ENCODE results near the gene SPNS3.

SPNS3 gene

DNA sequence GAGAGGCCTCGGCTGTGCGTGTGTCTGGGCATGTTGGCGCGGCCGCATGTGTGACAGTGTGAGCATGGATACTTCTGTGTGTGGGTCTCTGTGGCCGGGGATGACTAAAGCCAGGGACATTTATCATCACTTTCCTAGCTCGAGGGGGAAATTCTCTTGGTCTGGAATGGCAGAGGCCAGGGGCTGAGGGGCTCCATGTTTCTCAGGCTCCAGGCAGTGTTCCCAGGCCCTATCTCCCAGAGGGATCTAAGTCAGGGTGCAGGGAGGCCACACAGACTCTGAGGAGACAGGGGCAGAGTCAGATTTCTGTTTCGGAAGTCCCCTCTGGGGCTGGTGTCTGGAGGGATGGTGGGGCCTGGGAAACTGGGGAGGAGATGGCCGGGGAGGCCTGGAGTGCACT lies 41.3 kb downstream of the SPNS3 start:
- ATAC-seq = no peak
- Mint-ChIP-seq H3K27me3 (peaks cover 22% of the 10 kb centered on the region), H3K4me1 (no peaks in the 10 kb centered on the region), H3K27ac (no peak overlapping the region), H3K4me3 (no peak overlapping the region), H3K36me3 (no peaks in the 10 kb centered on the region), H3K9me3 (no peaks in the 10 kb centered on the region)

DNA sequence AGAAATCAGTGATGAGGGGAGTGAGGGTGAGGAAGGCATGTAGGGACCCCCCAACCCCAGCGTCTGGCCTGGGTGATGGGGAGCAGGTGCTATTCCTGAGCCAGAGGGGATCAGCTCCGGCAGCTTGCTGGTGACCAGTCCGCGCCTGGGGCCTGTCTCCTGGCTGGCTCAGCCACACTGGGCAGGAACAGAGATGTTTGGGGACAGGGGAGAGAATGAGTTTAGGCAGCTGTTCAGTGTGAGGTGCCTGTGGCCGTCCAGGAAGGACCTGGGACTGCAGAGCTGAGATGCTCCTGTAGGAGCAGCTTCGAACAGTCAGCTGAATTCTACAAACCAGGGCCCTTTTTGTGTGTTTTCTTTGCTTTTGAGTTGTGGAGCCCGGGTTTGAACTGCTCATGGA lies 41.7 kb downstream of the SPNS3 start:
- H3K36me3 Mint-ChIP-seq = no peaks in the 10 kb centered on the region
- peaks cover 22% of the 10 kb centered on the region for H3K27me3 Mint-ChIP-seq
- ATAC-seq = no peak
- H3K4me3 Mint-ChIP-seq = no peak overlapping the region
- no peak overlapping the region for H3K27ac Mint-ChIP-seq
- no peaks in the 10 kb centered on the region for H3K9me3 Mint-ChIP-seq
- H3K4me1 Mint-ChIP-seq = no peaks in the 10 kb centered on the region

DNA sequence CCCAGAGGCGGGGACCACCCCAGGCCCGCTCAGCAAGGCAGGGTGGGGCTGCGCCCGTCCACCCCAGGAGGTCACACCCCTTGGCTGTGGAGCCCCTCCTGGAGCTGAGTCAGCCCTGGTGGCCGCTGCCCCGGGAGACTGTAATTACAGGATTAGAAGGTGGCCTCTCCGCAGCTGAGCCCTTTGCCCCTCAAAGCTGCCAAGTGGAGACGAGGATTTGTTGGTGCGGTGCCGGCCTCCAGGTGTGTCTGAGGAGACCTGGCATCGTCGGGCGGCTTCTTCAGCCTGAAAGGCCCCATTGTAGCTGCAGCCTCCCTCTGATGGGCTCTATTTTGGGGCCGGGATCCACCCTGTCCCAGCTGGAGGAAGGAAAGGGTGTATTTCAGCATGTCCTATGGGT lies 42.3 kb downstream of the SPNS3 start:
- ATAC-seq = no peak
- Mint-ChIP-seq H3K4me1 (peaks cover 6% of the 10 kb centered on the region), H3K27ac (no peak overlapping the region), H3K27me3 (peaks cover 22% of the 10 kb centered on the region), H3K36me3 (no peaks in the 10 kb centered on the region), H3K4me3 (no peak overlapping the region), H3K9me3 (no peaks in the 10 kb centered on the region)

DNA sequence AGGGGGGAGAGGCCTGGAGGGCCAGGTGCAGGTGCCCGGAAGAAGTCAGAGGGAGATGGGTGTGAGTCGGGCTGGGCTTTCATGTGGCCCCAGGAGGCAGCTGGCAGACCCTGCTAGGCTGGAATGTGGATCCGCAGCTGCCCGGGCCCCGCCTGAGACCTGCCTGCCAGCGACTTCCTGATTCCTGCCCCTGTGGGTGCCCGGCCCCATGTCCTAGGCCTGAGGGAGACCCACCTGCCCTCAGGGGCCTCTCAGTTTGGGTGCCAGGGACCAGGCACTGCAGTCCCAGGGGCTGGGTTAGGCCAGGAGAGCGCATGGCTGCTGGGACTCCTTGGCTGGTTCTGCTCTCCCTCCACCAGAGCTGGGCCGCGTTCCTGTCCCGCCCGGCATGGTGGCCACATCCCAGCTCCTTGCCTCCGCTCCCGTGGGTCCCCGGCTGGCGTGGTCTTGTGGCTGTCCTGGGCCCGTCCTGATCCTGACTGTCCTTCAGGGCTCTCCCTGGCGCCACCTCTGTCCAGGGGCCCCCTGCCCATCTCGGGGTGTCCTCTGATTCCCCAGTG lies 42.9 kb downstream of the SPNS3 start:
- no peak for ATAC-seq
- Mint-ChIP-seq H3K9me3 (no peaks in the 10 kb centered on the region), H3K27me3 (peaks cover 22% of the 10 kb centered on the region), H3K27ac (no peak overlapping the region), H3K4me1 (peaks cover 11% of the 10 kb centered on the region), H3K36me3 (no peaks in the 10 kb centered on the region), H3K4me3 (no peak overlapping the region)

DNA sequence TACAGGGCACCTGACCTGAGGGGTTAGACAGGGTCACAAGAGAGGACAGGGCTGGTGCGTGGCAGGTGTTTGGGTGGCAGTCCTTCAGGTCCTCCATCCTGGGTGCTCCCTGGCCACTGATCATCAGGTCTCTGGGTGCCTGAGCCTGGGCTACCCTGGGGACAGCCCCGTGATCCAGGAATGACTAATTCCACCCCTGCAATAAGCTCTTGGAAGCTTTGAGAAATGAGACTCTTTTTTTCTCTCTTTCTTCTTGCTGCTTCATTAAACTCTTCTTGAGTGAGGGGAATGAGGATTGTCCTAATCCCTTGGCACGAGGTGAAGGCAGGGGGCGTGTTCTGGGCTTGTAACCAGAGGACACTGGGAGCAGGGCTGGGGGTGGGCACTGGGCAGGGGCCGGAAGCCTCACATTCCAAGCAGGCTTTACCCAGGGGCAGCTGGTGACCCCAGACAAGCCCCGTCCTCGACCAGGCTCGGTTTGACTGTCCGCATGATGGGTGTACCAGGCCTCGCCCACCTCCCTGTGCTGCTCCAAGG lies 43.6 kb downstream of the SPNS3 start:
- no peak overlapping the region for H3K27ac Mint-ChIP-seq

DNA sequence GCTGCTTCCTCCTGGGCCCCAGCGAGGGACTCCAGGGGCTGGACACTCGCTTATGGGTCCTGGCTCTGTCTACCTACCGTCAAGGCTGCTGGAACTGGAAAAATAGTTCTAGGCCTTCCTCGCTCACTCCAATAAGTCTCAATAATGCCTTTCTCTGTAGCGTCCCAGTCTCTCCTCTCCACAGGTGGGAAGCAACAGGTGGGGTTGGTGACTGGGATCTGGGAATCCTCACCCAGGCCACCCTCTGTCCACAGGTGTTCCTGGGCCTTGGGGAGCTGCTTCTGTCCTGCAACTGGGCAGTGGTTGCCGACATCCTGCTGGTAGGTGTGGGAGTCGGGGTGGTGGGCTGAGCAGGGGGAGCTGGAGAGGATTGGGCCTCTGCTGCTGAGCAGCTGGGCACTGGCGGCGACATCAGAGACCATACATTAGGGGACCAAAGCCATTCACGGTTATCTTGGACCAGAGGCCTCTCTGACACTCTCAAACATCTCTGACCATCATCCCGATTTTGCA lies 44.6 kb downstream of the SPNS3 start:
- H3K9me3 Mint-ChIP-seq = no peaks in the 10 kb centered on the region
- no peaks in the 10 kb centered on the region for H3K36me3 Mint-ChIP-seq
- no peak overlapping the region for H3K27ac Mint-ChIP-seq
- peaks cover 30% of the 10 kb centered on the region for H3K27me3 Mint-ChIP-seq
- no peak for ATAC-seq
- H3K4me1 Mint-ChIP-seq = peaks cover 11% of the 10 kb centered on the region
- no peak overlapping the region for H3K4me3 Mint-ChIP-seq

More for the DNA sequence above, 43.6 kb downstream of the SPNS3 start:
- Mint-ChIP-seq H3K9me3 (no peaks in the 10 kb centered on the region), H3K4me1 (peaks cover 11% of the 10 kb centered on the region), H3K4me3 (no peak overlapping the region), H3K27me3 (peaks cover 22% of the 10 kb centered on the region), H3K36me3 (no peaks in the 10 kb centered on the region)
- no peak for ATAC-seq

DNA sequence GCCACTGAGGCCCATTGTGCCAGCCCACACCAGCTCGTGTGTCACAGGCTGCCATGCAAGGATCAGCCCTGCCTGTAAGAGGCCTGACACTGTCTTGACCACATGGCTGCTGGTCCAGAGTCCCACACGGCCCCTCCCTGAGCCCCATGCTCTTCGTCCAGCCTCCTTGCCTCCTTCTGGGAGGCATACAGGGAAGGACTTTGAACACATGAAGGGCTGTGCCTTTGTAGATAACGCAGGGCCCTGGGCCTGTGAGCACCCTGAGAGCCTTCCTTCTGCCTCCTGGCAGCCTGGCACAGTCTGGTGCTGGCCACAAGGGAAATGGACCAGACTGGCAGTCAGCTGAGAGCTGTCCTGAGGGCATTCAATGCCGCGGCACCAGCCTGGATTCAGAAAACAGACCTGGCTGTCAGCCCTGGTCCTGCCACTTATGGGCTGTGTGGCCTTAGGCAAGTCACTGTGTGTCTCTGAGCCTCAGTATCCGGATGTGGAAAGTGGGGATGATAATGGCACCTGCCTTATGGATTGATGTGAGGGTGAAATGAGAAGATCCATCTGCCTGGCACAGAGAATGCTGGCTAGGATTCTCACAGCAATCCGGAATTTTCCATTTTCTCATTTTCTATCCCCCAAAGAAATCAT lies 45.7 kb downstream of the SPNS3 start:
- H3K4me3 Mint-ChIP-seq = no peak overlapping the region
- ATAC-seq = no peak
- H3K36me3 Mint-ChIP-seq = no peaks in the 10 kb centered on the region
- peaks cover 30% of the 10 kb centered on the region for H3K27me3 Mint-ChIP-seq
- H3K27ac Mint-ChIP-seq = no peak overlapping the region
- H3K9me3 Mint-ChIP-seq = no peaks in the 10 kb centered on the region
- peaks cover 11% of the 10 kb centered on the region for H3K4me1 Mint-ChIP-seq

DNA sequence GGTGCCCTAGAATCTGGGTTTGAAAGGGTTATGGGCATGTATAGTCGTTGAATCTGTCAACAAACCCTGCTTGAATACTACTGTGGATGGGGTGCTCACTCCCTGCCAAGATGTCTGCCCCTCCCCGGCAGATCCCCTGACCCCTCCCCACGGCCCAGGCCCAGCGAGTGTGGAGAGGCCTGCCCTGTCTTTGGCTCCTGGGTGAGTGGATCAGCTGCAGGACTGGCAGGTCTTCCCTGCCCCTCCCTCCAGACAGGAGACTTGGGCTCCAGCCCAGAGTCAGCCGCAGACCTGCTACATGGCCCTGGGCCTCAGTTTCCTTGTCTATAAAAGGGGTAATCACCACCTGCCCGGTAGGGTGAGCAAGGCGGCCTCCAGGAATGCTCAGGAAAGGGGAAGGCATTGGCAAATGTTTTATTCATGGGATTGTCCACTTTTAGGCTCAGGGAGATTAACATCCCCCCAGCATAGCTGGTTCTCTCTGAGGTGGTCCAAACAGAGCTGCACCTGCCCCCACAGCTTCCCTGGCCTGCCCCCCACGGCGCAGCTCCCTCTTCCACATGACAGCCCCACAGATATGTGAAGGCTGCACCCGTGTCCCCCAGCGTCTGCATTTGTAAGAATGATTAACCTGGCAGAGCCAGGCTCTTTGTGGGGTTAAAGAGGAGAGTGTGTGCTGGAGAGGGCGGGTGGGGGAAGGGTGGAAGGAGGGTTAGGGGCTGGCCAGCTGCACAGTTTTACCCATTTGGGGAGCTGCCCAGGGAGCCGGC lies 46.4 kb downstream of the SPNS3 start:
- Mint-ChIP-seq H3K9me3 (no peaks in the 10 kb centered on the region), H3K27me3 (peaks cover 23% of the 10 kb centered on the region), H3K36me3 (no peaks in the 10 kb centered on the region), H3K27ac (no peak overlapping the region), H3K4me3 (no peak overlapping the region), H3K4me1 (peaks cover 15% of the 10 kb centered on the region)
- ATAC-seq = no peak

DNA sequence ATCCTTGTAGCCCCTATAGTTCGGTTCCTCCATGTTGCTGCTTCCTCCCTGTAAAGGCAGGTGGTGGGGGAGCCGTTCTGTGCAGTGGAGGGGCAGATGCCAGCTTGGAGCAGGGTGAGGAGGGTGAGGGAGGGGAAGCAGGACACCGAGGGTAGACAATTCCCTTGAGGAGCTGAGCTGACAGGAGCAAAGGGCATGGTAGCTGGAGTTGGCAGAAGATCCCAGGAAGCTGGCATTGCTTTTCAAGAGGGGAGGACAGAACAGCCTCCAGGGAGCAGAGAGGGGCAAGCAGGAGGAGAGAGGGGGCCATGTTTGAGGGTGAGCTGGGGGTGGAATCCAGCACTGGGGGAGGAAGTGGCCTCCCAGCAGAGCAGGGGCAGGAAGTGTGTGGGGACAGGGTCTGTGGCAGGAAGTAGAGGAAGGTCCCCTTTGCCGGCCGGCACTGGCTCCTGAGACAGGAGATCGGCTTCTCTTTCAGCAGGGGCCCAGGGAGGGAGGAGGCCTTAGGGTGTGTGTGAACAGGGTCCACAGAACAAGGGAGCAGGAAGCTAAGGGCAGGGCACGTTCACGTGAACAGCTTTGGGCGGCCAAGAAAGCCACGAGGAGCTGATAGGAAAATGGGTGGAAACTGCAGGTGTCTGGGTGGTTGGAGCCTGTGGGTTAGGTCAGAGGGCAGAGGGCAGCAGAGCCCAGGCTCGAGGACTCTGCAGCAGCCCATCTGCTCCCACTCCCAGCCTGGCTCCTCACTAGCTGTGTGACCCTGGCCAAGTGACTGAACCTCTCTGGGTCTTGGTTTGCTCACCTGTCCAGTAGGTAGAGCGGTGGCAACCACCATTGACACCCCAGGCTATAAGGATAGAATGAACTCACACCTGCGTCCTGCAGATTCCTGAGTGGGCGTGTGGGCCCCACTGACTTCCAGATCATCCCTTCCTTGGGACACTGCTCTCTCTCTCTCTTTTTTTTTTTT lies 47.5 kb downstream of the SPNS3 start:
- Mint-ChIP-seq H3K36me3 (no peaks in the 10 kb centered on the region), H3K4me1 (peaks cover 15% of the 10 kb centered on the region), H3K27me3 (peaks cover 17% of the 10 kb centered on the region), H3K27ac (peak overlapping the region; percentile 68), H3K9me3 (no peaks in the 10 kb centered on the region), H3K4me3 (peak overlapping the region; percentile 27)
- peak; percentile 52 for ATAC-seq

DNA sequence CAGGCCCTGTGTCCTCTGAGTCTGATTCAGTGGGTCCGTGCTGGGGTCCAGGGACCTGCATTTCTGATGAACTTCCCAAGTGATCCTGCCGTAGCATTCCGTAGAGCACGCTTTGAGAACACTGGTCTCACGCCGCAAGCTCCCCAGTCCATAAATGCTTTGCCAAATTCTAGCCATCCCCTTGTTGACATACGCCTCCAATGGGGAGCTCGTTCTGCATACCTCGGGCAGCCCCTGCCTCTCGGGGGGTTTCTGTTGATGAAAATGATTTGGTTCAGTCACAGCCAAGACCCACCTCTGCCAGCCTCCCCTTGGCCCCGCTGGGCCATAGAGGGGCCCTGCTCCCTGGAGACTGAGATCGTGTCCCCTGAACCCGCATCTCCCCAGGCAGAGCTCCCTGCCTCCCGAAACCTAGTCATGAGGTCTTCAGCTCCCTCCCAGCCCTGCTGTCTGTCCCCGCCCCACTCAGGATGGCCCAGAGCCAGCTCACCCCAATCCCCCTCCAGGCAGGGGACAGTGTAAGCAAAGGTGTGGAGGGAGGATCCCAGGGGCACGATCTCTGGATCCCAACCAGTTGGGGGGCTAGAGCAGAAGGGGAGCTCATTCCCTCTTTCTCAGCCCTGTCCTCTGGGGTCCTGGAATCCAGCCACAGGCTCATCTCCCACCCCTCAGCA lies 48.7 kb downstream of the SPNS3 start:
- Mint-ChIP-seq H3K4me3 (no peak overlapping the region), H3K36me3 (no peaks in the 10 kb centered on the region), H3K4me1 (peaks cover 15% of the 10 kb centered on the region), H3K27me3 (peaks cover 9% of the 10 kb centered on the region), H3K27ac (no peak overlapping the region), H3K9me3 (no peaks in the 10 kb centered on the region)
- no peak for ATAC-seq

DNA sequence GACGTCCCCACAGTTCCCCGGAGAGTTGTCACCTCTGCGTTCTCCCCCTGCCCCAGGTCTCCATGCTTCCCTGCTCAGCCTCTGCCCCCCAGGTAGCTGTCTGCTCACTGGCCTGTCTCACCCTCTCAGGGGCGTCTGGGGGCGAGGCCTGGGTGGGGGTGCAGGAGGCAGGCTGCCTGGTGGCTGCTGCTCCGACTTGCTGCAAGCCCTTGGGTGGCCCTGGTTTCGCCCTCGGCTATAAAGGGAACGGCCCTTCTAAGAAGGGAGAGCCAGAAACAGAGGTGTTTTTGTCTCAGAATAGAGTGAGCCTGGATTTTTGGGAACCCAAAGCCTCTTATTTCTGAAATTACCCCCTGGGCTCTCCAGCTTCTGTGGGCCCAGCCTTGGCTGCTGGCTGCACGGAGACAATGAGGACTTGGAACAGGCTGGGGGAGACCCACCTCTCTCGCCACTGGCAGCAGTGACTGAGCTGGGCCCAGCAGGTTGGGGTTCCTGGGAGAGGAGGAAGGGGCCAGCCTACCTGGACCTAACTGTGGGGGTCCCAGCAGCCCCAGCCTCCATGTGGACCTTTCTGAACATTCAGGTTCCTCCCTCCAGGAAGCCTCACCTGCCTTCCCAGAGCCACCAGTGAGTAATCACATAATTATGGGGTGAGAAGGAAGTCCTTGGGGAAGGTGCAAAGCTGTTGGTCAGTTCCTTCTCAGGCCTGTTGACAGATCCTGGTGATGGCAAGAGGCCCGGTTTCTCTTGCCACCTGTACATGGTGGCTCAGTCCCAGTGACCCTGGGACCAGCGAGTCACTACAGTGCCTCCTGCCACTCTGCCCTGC lies 49.5 kb downstream of the SPNS3 start:
- peaks cover 9% of the 10 kb centered on the region for H3K27me3 Mint-ChIP-seq
- H3K9me3 Mint-ChIP-seq = no peaks in the 10 kb centered on the region
- H3K36me3 Mint-ChIP-seq = no peaks in the 10 kb centered on the region
- H3K27ac Mint-ChIP-seq = no peak overlapping the region
- no peak overlapping the region for H3K4me3 Mint-ChIP-seq
- peaks cover 15% of the 10 kb centered on the region for H3K4me1 Mint-ChIP-seq
- ATAC-seq = no peak

DNA sequence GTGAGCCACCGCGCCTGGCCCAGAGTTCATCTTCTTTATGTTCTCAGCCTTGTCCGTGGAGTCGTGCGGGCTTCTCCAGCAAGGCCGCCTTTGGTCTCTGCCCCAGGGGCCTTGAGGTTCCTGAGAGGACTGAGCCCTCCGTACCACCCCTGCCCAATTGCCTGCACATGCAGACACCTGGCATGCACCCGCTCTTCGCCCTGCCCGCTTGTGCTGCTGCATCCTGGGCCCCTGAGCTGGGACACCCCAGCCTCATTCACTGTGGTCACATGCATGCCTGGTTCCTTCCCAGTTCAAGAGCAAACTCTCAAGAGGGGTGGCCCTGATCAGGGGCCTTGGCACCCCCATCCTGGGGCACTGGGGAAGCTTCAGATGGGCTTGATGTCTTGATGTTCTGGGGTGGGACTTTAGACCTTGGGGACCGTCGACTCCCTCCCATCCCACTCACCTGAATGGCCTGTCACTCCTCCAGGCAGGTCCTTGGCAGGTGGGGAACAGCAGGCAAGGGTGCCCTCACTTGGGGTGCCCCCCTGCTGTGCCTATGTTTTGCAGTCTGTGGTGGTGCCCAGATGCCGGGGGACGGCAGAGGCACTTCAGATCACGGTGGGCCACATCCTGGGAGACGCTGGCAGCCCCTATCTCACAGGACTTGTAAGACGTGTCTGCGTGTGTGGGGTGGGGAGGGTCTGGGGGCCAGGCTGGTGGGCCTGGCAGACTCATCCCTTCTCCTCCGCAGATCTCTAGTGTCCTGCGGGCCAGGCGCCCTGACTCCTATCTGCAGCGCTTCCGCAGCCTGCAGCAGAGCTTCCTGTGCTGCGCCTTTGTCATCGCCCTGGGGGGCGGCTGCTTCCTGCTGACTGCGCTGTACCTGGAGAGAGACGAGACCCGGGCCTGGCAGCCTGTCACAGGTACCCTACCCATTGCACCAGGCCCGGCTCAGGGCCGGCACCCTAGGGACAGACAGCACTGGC lies 52.2 kb downstream of the SPNS3 start:
- Mint-ChIP-seq H3K27ac (peak overlapping the region; percentile 72), H3K36me3 (no peaks in the 10 kb centered on the region), H3K27me3 (peaks cover 9% of the 10 kb centered on the region), H3K4me1 (peaks cover 10% of the 10 kb centered on the region), H3K9me3 (no peaks in the 10 kb centered on the region), H3K4me3 (peak overlapping the region; percentile 70)
- peak; percentile 65 for ATAC-seq

DNA sequence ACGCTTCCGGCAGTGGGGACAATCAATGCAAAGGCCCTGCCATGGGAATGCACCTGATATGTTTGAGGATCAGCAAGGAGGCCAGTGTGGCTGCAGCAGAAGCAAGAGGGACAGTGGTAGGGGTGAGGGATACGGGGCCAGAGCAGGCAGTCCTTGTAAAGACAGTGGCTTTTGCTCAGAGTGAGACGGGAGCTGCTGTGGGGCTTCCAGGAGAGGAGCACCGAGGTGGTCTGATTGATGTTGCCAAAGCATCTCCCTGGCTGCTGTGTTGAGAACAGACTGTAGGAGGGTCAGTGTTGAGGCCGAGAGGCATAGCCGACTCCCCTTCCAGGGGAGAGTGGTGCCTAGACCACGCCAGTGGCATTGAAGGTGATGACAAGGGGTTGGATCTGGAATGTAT lies 53.6 kb downstream of the SPNS3 start:
- H3K36me3 Mint-ChIP-seq = no peaks in the 10 kb centered on the region
- no peak overlapping the region for H3K27ac Mint-ChIP-seq
- peaks cover 9% of the 10 kb centered on the region for H3K27me3 Mint-ChIP-seq
- no peak for ATAC-seq
- H3K9me3 Mint-ChIP-seq = no peaks in the 10 kb centered on the region
- H3K4me3 Mint-ChIP-seq = no peak overlapping the region
- peaks cover 10% of the 10 kb centered on the region for H3K4me1 Mint-ChIP-seq
